Mesenchymal stem cell (in vitro differentiated cells and primary cell): ENCODE data around the gene OR2A7.
"Not testable (repeated sequence)": the region's sequence is repeated elsewhere in the genome, so short reads cannot be mapped to it uniquely, and the experiment has no call there.

Experiments
- DNase-seq: peaks from one replicate; pipeline ENCODE4 v3.0.0-alpha.2; 2013
- H2AFZ ChIP-seq: one replicate; pipeline ENCODE4 v1.6.1; 2013; ENCODE audit warnings: low read depth, mild to moderate bottlenecking, control low read depth, inconsistent platforms, low read length, moderate library complexity
- H2AK5ac ChIP-seq: 2 replicates; pipeline ENCODE4 v1.6.1; 2013; ENCODE audit warnings: low read length, moderate library complexity, mild to moderate bottlenecking, inconsistent platforms; ENCODE audit not compliant: severe bottlenecking
- H2BK120ac ChIP-seq: one replicate; pipeline ENCODE4 v1.6.1; 2013; ENCODE audit warnings: low read depth, mild to moderate bottlenecking, inconsistent platforms, low read length, moderate library complexity
- H2BK12ac ChIP-seq, 2 experiments: one replicate each; pipeline ENCODE4 v1.6.1; 2013; ENCODE audit warnings: inconsistent platforms in 2 of 2, low read length in 2 of 2, mild to moderate bottlenecking in 2 of 2, moderate library complexity in 2 of 2, control low read depth in 1 of 2
- H2BK15ac ChIP-seq: one replicate; pipeline ENCODE4 v1.6.1; 2013; ENCODE audit warnings: mild to moderate bottlenecking, low read depth, inconsistent platforms; ENCODE audit not compliant: poor library complexity, severe bottlenecking
- H2BK5ac ChIP-seq: 2 replicates; pipeline ENCODE4 v1.6.1; 2013; ENCODE audit warnings: low read depth, mild to moderate bottlenecking, low read length, control low read depth, inconsistent platforms; ENCODE audit not compliant: poor library complexity, severe bottlenecking
- H3K14ac ChIP-seq, 2 experiments: one replicate each; pipeline ENCODE4 v1.6.1; 2013; ENCODE audit warnings: inconsistent platforms in 2 of 2, low read length in 2 of 2, control low read depth in 1 of 2, mild to moderate bottlenecking in 1 of 2, moderate library complexity in 1 of 2
- H3K18ac ChIP-seq, 2 experiments: one replicate each; pipeline ENCODE4 v1.6.1; 2013; ENCODE audit warnings: inconsistent platforms in 2 of 2, low read length in 2 of 2, control low read depth in 1 of 2, low read depth in 1 of 2, mild to moderate bottlenecking in 1 of 2
- H3K23ac ChIP-seq, 2 experiments: one replicate each; pipeline ENCODE4 v1.6.1; 2013; ENCODE audit warnings: inconsistent platforms in 2 of 2, low read length in 2 of 2, mild to moderate bottlenecking in 2 of 2, moderate library complexity in 2 of 2, control low read depth in 1 of 2
- H3K27ac ChIP-seq: 2 replicates; pipeline ENCODE4 v1.5.1; 2013; ENCODE audit warnings: mild to moderate bottlenecking, moderate library complexity, low read length, control low read depth, inconsistent platforms; ENCODE audit not compliant: poor library complexity, severe bottlenecking
- H3K27me3 ChIP-seq, 2 experiments: 2 replicates each; pipeline versions ENCODE4 v1.6.1 to v1.7.0; 2013; ENCODE audit warnings: low read length in 2 of 2, mild to moderate bottlenecking in 2 of 2, moderate library complexity in 2 of 2, control low read depth in 1 of 2, inconsistent platforms in 1 of 2; ENCODE audit not compliant: control insufficient read depth in 1 of 2, insufficient read depth in 1 of 2
- H3K36me3 ChIP-seq, 2 experiments: 2 replicates each; pipeline versions ENCODE4 v1.6.1 to v1.7.0; 2013; ENCODE audit warnings: low read length in 2 of 2, control low read depth in 1 of 2, inconsistent platforms in 1 of 2, low read depth in 1 of 2, mild to moderate bottlenecking in 1 of 2; ENCODE audit not compliant: insufficient read depth in 2 of 2, control insufficient read depth in 1 of 2
- H3K4ac ChIP-seq, 2 experiments: one replicate each; pipeline ENCODE4 v1.6.1; 2013; ENCODE audit warnings: inconsistent platforms in 2 of 2, low read length in 2 of 2, mild to moderate bottlenecking in 2 of 2, moderate library complexity in 2 of 2, control low read depth in 1 of 2, low read depth in 1 of 2
- H3K4me1 ChIP-seq: 2 replicates; pipeline ENCODE4 v1.6.1; 2013; ENCODE audit warnings: low read depth, low read length, control low read depth; ENCODE audit not compliant: control insufficient read depth, insufficient read depth
- H3K4me2 ChIP-seq: 2 replicates; pipeline ENCODE4 v1.6.1; 2013; ENCODE audit warnings: low read length, mild to moderate bottlenecking, inconsistent platforms; ENCODE audit not compliant: poor library complexity, severe bottlenecking
- H3K4me3 ChIP-seq, 2 experiments: 2 replicates each; pipeline versions ENCODE4 v1.5.1 to v1.7.0; 2013; ENCODE audit warnings: low read length in 2 of 2, mild to moderate bottlenecking in 2 of 2, control low read depth in 1 of 2, low read depth in 1 of 2; ENCODE audit not compliant: insufficient read depth in 1 of 2
- H3K79me1 ChIP-seq: replicated peaks from 2 replicates; pipeline ENCODE4 v1.6.1; 2013; ENCODE audit warnings: mild to moderate bottlenecking, control low read depth, low read length, inconsistent platforms; ENCODE audit not compliant: poor library complexity, severe bottlenecking
- H3K9ac ChIP-seq: 2 replicates; pipeline ENCODE4 v1.7.0; 2013; ENCODE audit warnings: mild to moderate bottlenecking, low read length, moderate library complexity
- H3K9me3 ChIP-seq: 2 replicates; pipeline ENCODE4 v1.7.0; 2013; ENCODE audit warnings: mild to moderate bottlenecking, low read length; ENCODE audit not compliant: control insufficient read depth
- H4K8ac ChIP-seq: one replicate; pipeline ENCODE4 v1.6.1; 2013; ENCODE audit warnings: inconsistent platforms, mild to moderate bottlenecking, low read length, moderate library complexity
- H4K91ac ChIP-seq: one replicate; pipeline ENCODE4 v1.6.1; 2013; ENCODE audit warnings: mild to moderate bottlenecking, low read length, inconsistent platforms
- WGBS: methylation state at CpG from one replicate; pipeline ENCODE4 v1.1.7; 2013; ENCODE audit warnings: mixed read lengths; 5-methylcytosine and 5-hydroxymethylcytosine counted together

Gene OR2A7

DNA sequence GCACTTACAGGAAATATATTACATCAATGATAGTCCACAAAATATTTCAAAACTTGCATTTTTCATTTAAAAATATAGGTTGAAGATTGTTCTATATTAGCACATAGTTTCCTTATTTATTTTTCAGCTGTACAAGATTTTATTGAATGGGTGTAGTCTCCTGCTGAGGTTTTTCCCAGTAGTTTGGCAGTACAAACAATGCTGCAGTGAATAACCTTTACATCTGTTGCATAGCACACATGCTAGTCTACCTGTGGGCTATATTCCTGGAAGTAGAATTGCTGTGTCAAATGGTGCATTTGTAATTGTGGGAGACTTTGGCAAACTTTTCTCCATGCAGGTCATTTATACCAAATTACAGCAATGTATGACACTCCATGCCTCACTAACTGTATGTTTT is 44.1 kb downstream of the OR2A7 start:
- H3K4me1 ChIP-seq, H3K9ac ChIP-seq, H3K27me3 ChIP-seq, H4K8ac ChIP-seq, H3K79me1 ChIP-seq, H2AK5ac ChIP-seq, H3K14ac ChIP-seq, H3K4me3 ChIP-seq, H4K91ac ChIP-seq, H3K18ac ChIP-seq, H3K4me2 ChIP-seq, DNase-seq, H2BK15ac ChIP-seq, H2BK120ac ChIP-seq, H2BK12ac ChIP-seq, H2AFZ ChIP-seq, H3K23ac ChIP-seq, H3K36me3 ChIP-seq, H2BK5ac ChIP-seq, H3K9me3 ChIP-seq, H3K27ac ChIP-seq, H3K4ac ChIP-seq: not testable (repeated sequence)

DNA sequence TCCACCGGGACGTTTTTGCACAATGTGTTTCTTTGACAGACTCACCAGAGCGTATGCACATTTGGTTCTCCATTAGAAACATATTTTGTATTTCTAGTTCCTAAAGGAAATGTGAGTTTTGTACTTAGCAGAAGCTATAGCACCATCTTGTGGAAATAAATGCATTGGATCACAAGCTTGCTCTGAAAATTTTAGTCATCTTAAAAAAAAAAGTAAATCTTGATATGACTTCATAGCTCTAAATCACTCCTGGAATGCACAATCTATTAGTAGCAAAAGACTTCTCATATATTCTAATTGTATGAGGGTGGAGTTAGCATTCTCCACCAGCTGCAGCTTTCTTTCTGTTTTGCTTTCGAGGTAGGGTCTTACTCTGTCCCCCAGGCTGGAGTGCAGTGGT is 45.4 kb downstream of the OR2A7 start:
- not testable (repeated sequence) for H3K9me3 ChIP-seq
- WGBS: no CpG with 5 or more reads among the region's 4 CpGs

DNA sequence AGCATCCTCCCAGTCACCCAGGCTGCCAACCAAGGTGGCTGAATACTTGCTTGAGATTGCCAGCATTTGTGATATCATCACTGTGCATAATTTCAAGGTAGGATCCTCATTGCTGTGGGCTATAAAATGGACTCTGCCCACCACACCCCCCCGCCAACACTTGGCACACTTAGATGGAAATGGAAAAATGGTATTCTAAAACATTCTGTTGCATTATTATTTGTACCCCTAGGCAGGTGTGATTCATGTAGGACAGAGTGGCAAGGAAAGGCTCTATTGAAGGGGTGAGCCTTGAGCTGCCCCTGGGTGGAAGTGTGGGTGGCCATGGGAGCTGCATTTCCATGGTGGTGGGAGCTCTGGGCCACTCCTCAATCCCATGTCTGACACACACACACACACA is 46.0 kb downstream of the OR2A7 start:
- no CpG with 5 or more reads among the region's 1 CpG for WGBS
- not testable (repeated sequence) for H4K8ac ChIP-seq, DNase-seq, H2BK15ac ChIP-seq, H3K4me3 ChIP-seq, H3K14ac ChIP-seq, H3K9me3 ChIP-seq, H2BK120ac ChIP-seq, H3K23ac ChIP-seq, H3K4me2 ChIP-seq, H2BK5ac ChIP-seq, H4K91ac ChIP-seq, H3K27ac ChIP-seq, H3K9ac ChIP-seq, H3K27me3 ChIP-seq, H3K79me1 ChIP-seq, H3K4me1 ChIP-seq, H3K4ac ChIP-seq, H2AK5ac ChIP-seq, H2BK12ac ChIP-seq, H3K36me3 ChIP-seq, H3K18ac ChIP-seq, H2AFZ ChIP-seq

More for the DNA sequence above, 45.4 kb downstream of the OR2A7 start:
- not testable (repeated sequence) for H2BK5ac ChIP-seq, H2AFZ ChIP-seq, H3K18ac ChIP-seq, H3K4ac ChIP-seq, H3K4me2 ChIP-seq, H2BK15ac ChIP-seq, H4K8ac ChIP-seq, H3K4me1 ChIP-seq, H4K91ac ChIP-seq, H2BK12ac ChIP-seq, H3K27ac ChIP-seq, H3K27me3 ChIP-seq, H2BK120ac ChIP-seq, H3K4me3 ChIP-seq, H3K79me1 ChIP-seq, H2AK5ac ChIP-seq, H3K14ac ChIP-seq, H3K36me3 ChIP-seq, H3K9ac ChIP-seq, DNase-seq, H3K23ac ChIP-seq

DNA sequence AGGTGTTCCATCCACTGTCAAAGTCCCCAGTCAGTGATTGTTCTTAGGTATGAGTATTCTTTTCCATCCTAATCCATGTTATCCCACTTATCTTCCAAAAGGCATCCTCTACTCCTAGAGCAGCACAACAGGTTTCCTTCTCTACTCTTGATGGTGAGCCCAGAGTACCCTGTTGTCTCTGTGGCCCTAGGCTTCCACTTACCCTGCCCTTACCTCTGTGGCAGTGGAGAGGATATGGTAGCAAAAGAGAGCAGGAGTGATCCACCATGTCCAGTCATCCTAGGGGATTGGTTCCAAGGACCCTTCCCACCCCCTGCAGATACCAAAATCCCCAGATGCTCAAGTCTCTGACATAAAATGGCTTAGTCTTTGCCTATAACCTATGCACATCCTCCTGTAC is 47.4 kb downstream of the OR2A7 start:
- not testable (repeated sequence) for H2AK5ac ChIP-seq, H2AFZ ChIP-seq, H3K18ac ChIP-seq, H3K4me1 ChIP-seq, H3K79me1 ChIP-seq, H3K27me3 ChIP-seq, H3K4me2 ChIP-seq, H2BK5ac ChIP-seq, H2BK12ac ChIP-seq, DNase-seq, H3K23ac ChIP-seq, H3K9me3 ChIP-seq, H3K27ac ChIP-seq, H3K14ac ChIP-seq, H4K8ac ChIP-seq, H3K4ac ChIP-seq, H3K4me3 ChIP-seq, H2BK120ac ChIP-seq, H3K9ac ChIP-seq, H3K36me3 ChIP-seq, H4K91ac ChIP-seq, H2BK15ac ChIP-seq
